GM12878 (cell line): ENCODE data around the gene MDFIC. TPM values are rescaled to one million over a fixed set of nuclear protein-coding genes. Genes with fewer than 3 reads are reported as not detected.

ENCODE experiments used
- ATAC-seq: fragments of 200-7000 bp; cut with Tn5 transposase; 3 replicates; pipeline ENCODE4 v1.9.1; 2020; ENCODE audit warnings: mild to moderate bottlenecking, moderate library complexity
- Bru-seq: library from RNA; stranded (reverse); fragments of 400-500 nt; gene quantifications from one replicate; lab custom pipeline; 2021; lab: Mats Ljungman, UMichigan
- BruChase-seq, 2 experiments: library from RNA; stranded (reverse); fragments of 400-500 nt; gene quantifications; one replicate each; lab custom pipeline; 2021; lab: Mats Ljungman, UMichigan
- BruUV-seq: library from RNA; stranded (reverse); fragments of 400-500 nt; replicated peaks from 2 replicates; lab custom pipeline; 2021; lab: Mats Ljungman, UMichigan
- CTCF ChIA-PET: fragments of 300-600 bp; sonication (Branson Sonifier 250); formaldehyde crosslinking; extraction: SDS; loops from one replicate; lab custom pipeline; 2021; ENCODE audit warnings: inconsistent platforms; lab: Yijun Ruan, JAX
- POLR2A ChIA-PET: fragments of 350-600 bp; formaldehyde crosslinking; extraction: SDS; loops from one replicate; lab custom pipeline; 2021; ENCODE audit warnings: inconsistent platforms; lab: Charles Lee
- RAD21 ChIA-PET: fragments of 300-600 bp; sonication (Branson Sonifier 250); formaldehyde crosslinking; loops from one replicate; lab custom pipeline; 2023; ENCODE audit warnings: antibody characterized with exemption; ENCODE audit not compliant: unreplicated experiment; lab: Charles Lee
- SMC1A ChIA-PET: fragments of 300-600 bp; sonication (Branson Sonifier 250); formaldehyde crosslinking; loops from one replicate; lab custom pipeline; 2023; ENCODE audit not compliant: unreplicated experiment, uncharacterized antibody; lab: Charles Lee
- DNase-seq: peaks from one replicate; pipeline ENCODE4 v3.0.0-alpha.2; 2011; ENCODE audit warnings: low read depth, low spot score
- FAIRE-seq: peaks from 3 replicates; lab custom pipeline; 2011; peaks lifted over from hg19 to GRCh38; lab: Jason Lieb, UNC
- H2AFZ ChIP-seq: 2 replicates; pipeline ENCODE4 v1.6.0; 2011; ENCODE audit warnings: low read depth, low read length, control low read depth; ENCODE audit not compliant: control insufficient read depth
- H3K27ac ChIP-seq: 2 replicates; pipeline ENCODE4 v1.5.1; 2011; ENCODE audit warnings: control low read depth; ENCODE audit not compliant: control insufficient read depth, insufficient read depth
- H3K27me3 ChIP-seq, 2 experiments: replicated peaks in 1 of 2; 2 replicates each; pipeline versions ENCODE4 v1.6.0 to v1.6.1; 2011; ENCODE audit warnings: low read length in 1 of 2; ENCODE audit not compliant: control insufficient read depth in 2 of 2, insufficient read depth in 2 of 2
- H3K36me3 ChIP-seq, 2 experiments: 2 replicates each; pipeline ENCODE4 v1.5.1; 2011; ENCODE audit warnings: low read length in 1 of 2; ENCODE audit not compliant: control insufficient read depth in 2 of 2, insufficient read depth in 2 of 2
- H3K4me1 ChIP-seq: 2 replicates; pipeline ENCODE4 v1.6.1; 2011; ENCODE audit warnings: mild to moderate bottlenecking, low read length, moderate library complexity, mixed read lengths; ENCODE audit not compliant: control insufficient read depth, insufficient read depth
- H3K4me2 ChIP-seq: 2 replicates; pipeline ENCODE4 v1.6.0; 2011; ENCODE audit warnings: control low read depth; ENCODE audit not compliant: control insufficient read depth, insufficient read depth
- H3K4me3 ChIP-seq: fragments of 200-600 bp; sonication (generic); 2 replicates; pipeline ENCODE4 v1.5.1; 2016
- H3K79me2 ChIP-seq: 2 replicates; pipeline ENCODE4 v1.6.0; 2011; ENCODE audit warnings: low read length; ENCODE audit not compliant: control insufficient read depth, insufficient read depth
- H3K9ac ChIP-seq: 2 replicates; pipeline ENCODE4 v1.8.0; 2011; ENCODE audit warnings: low read length, control low read depth, mixed read lengths; ENCODE audit not compliant: control insufficient read depth, insufficient read depth
- H3K9me3 ChIP-seq: replicated peaks from 3 replicates; pipeline ENCODE4 v1.5.1; 2011; ENCODE audit warnings: mild to moderate bottlenecking, low read length; ENCODE audit not compliant: control insufficient read depth, insufficient read depth
- H4K20me1 ChIP-seq: 2 replicates; pipeline ENCODE4 v1.6.0; 2011; ENCODE audit not compliant: control insufficient read depth, insufficient read depth
- POLR2AphosphoS2 ChIP-seq: IDR thresholded peaks from 2 replicates; pipeline ENCODE4 v1.6.1; 2011; ENCODE audit warnings: low read depth, mild to moderate bottlenecking, low read length, improper control_type of control experiment, moderate library complexity
- RELA ChIP-seq: fragments of 450-650 bp; IDR thresholded peaks from 2 replicates; pipeline ENCODE4 v1.8.0; 2014; ENCODE audit warnings: borderline replicate concordance; ENCODE audit not compliant: partially characterized antibody
- TCF7 ChIP-seq: IDR thresholded peaks from 2 replicates; pipeline ENCODE4 v1.6.1; 2014; ENCODE audit warnings: antibody characterized with exemption, borderline replicate concordance
- WGBS: methylation state at CpG from one replicate; pipeline ENCODE4 v1.1.6; 2016; ENCODE audit warnings: low lambda C conversion rate; ENCODE audit not compliant: insufficient replicate concordance, insufficient coverage; ENCODE audit errors: missing lambda C conversion rate; 5-methylcytosine and 5-hydroxymethylcytosine counted together
- in situ Hi-C: fragments of 300-500 bp; cut with MboI; formaldehyde crosslinking; loops from 9 replicates; pipeline ENCODE4 v1.14.3; 2018; ENCODE audit warnings: mixed read lengths
- intact Hi-C: fragments of 100-400 bp; cut with micrococcal nuclease; formaldehyde crosslinking; loops from one replicate; pipeline ENCODE4 v1.14.2; 2022; ENCODE audit not compliant: unreplicated experiment
- long read RNA-seq, 2 experiments: library from polyadenylated mRNA; unstranded; transcript quantifications; one replicate each; pipeline ENCODE4 v2.0.0, GENCODE V29; 2019 to 2020
- polyA minus RNA-seq, 3 experiments: library from RNA; depleted of rRNA, polyadenylated mRNA; stranded (reverse); fragments of >200 nt; gene quantifications; 2 replicates each; pipeline ENCODE4 v1.2.3, GENCODE V29; 2011
- polyA plus RNA-seq, 11 experiments: library from polyadenylated mRNA; depleted of rRNA in 4 of 11; unstranded in 6 of 11; stranded (reverse) in 5 of 11; fragments of >200 nt; fragmentation: Nextera tagmentation in 4 of 11; fragmentation: Illumina TruSeq in 1 of 11; extraction: Ambion mirVana in 4 of 11; extraction: Trizol in 1 of 11; gene quantifications; 1 replicate in 1 of 11; 2 replicates in 10 of 11; pipeline versions ENCODE4 v1.2.1 to v1.2.3, GENCODE V29; 2011 to 2016; ENCODE audit warnings: inconsistent platforms in 2 of 11, missing spikeins in 2 of 11, low read depth in 1 of 11
- total RNA-seq, 4 experiments: library from RNA; depleted of rRNA in 3 of 4; stranded (reverse); fragments of >200 nt in 3 of 4; fragmentation: Illumina TruSeq in 1 of 4; extraction: Trizol in 1 of 4; gene quantifications; 2 replicates each; pipeline versions ENCODE4 v1.2.1 to v1.2.3, GENCODE V29; 2013 to 2021
- TF ChIP-seq, protein P1 (sequence below): fragments of 150-350 bp; IDR thresholded peaks from 2 replicates; pipeline ENCODE4 v1.6.1; 2014; ENCODE audit warnings: mild to moderate bottlenecking, low read depth, low read length
- TF ChIP-seq, protein P2 (sequence below): fragments of 450-650 bp; IDR thresholded peaks from 2 replicates; pipeline ENCODE4 v1.6.1; 2017; ENCODE audit warnings: antibody characterized with exemption, mild to moderate bottlenecking, moderate library complexity
- TF ChIP-seq, protein P3 (sequence below): fragments of 450-650 bp; IDR thresholded peaks from 2 replicates; pipeline ENCODE4 v1.6.1; 2014; ENCODE audit warnings: mild to moderate bottlenecking
- TF ChIP-seq, protein P4 (sequence below): IDR thresholded peaks from 2 replicates; pipeline ENCODE4 v1.6.1; 2011; ENCODE audit warnings: borderline replicate concordance, low read depth, mild to moderate bottlenecking, moderate library complexity, low read length; ENCODE audit not compliant: insufficient read depth, poor library complexity, severe bottlenecking

MDFIC gene, protein sequence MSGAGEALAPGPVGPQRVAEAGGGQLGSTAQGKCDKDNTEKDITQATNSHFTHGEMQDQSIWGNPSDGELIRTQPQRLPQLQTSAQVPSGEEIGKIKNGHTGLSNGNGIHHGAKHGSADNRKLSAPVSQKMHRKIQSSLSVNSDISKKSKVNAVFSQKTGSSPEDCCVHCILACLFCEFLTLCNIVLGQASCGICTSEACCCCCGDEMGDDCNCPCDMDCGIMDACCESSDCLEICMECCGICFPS
- total RNA-seq (2013; cell fraction: nucleolus; rRNA removed): 50.7 and 52.3 TPM in 2 replicates
- total RNA-seq (2014; rRNA removed) (49.3 and 57.8 TPM in 2 replicates), total RNA-seq (2014; rRNA removed; fragmentation: Illumina TruSeq; extraction: Trizol) (54.7 and 58.4 TPM in 2 replicates), total RNA-seq (2021) (39.0 and 50.5 TPM in 2 replicates), polyA plus RNA-seq (2011; rRNA removed) (50.9 and 68.6 TPM in 2 replicates), polyA plus RNA-seq (2014; fragmentation: Illumina TruSeq; extraction: Trizol) (42.6 and 53.0 TPM in 2 replicates), polyA plus RNA-seq (2014; fragmentation: Nextera tagmentation; extraction: Ambion mirVana) (10 to 100 TPM; 11.5 to 16.1 TPM), polyA plus RNA-seq (2014; rRNA removed) (37.5 and 38.7 TPM in 2 replicates), polyA plus RNA-seq (2016; fragmentation: Nextera tagmentation; extraction: Ambion mirVana) (10 to 100 TPM in 1 of 2 experiments, 1 to 10 TPM in 1; 7.3 to 35.3 TPM), polyA minus RNA-seq (2011; rRNA and poly(A)+ RNA removed) (45.8 and 82.7 TPM in 2 replicates), Bru-seq, nascent RNA (percentile 93 among the genes with signal in this experiment), BruChase-seq, experiment 1, labeled RNA remaining after a 6-hour chase (percentile 83 among the genes with signal in this experiment), BruChase-seq, experiment 2, labeled RNA remaining after a 2-hour chase (percentile 83 among the genes with signal in this experiment)
- polyA plus RNA-seq (2011; ENCODE audit: low read depth): 17.2 TPM
- 25.8 and 32.4 TPM in 2 replicates for polyA plus RNA-seq (2011; cell fraction: cytosol; rRNA removed)
- polyA plus RNA-seq (2011; cell fraction: nucleus; rRNA removed): 19.3 TPM in 2 replicates
- 36.3 and 36.8 TPM in 2 replicates for polyA plus RNA-seq (2012)
- 27.0 and 34.0 TPM in 2 replicates for polyA minus RNA-seq (2011; cell fraction: cytosol; rRNA and poly(A)+ RNA removed)
- polyA minus RNA-seq (2011; cell fraction: nucleus; rRNA and poly(A)+ RNA removed): 20.1 and 42.3 TPM in 2 replicates
- long read RNA-seq, experiment 1, partial matches to known transcripts: 0 of 2 reads
- long read RNA-seq, experiment 1, other reads (novel, unspliced or antisense): 2 of 2 reads
- long read RNA-seq, experiment 2, partial matches to known transcripts: 1 of 21 reads
- long read RNA-seq, experiment 2, other reads (novel, unspliced or antisense): 20 of 21 reads

DNA sequence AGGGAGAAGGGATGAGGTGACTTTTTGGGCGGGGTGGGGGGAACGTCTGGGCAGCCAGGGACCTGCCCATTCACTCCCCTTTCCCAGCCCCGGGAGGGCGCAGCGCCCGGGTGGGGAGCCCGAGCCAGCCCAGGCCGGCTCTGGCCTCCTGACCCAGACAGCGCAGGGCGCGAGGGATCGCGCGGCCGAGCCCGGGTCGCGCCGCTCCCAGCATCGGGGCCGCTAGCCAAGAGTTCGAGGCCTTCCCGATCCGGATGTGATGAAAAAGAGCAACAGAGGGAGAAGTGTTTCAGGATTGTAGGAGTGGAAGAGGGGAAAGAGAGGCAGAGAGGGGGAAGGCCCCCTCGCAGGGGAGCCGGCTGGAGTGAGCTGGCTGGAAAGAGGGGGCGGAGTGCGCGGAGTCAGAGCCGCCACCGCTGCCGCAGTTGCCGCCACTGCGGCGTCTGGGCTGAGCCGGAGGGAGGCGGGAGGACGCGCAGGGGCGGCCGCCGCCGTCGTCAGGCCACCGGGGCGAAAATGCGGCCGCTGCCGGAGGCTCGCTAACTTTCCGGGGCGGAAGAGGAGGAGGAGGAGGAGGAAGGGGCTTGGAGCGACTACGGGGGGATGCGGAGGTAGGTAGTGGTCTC is at the start of gene MDFIC:
Gene MDFIC, plus strand, starts transcription at position 69 of the 626 bp plus-strand sequence. CDS start 940 bp downstream, outside the sequence.
- intact Hi-C loops: loop anchor here (2.0 to 5.0 kb wide), 2 partner anchors 15 to 290 kb away; no protein-coding TSS in a partner anchor
- FAIRE-seq: no peak
- RAD21 ChIA-PET: interaction anchor here (1.2 to 5.6 kb wide), 4 partner anchors 12 to 55 kb away, joined by 3 to 80 read pairs (median 37); no protein-coding TSS in a partner anchor
- Histone ChIP-seq H3K4me3 (peak within 1 kb of the TSS; percentile 85), H3K4me1 (peaks cover 20% of the 10 kb centered on the region), H3K27ac (peak within 1 kb of the TSS; percentile 92), H2AFZ (peak within 1 kb of the TSS; percentile 70), H3K36me3 (no peaks in the 10 kb centered on the region), H3K27me3 (no peaks in the 10 kb centered on the region), H3K9me3 (no peaks in the 10 kb centered on the region), H3K79me2 (peaks cover 73% of the 10 kb centered on the region), H3K4me2 (peak within 1 kb of the TSS; percentile 83), H3K9ac (peak within 1 kb of the TSS; percentile 89), H4K20me1 (no peaks in the 10 kb centered on the region)
- ATAC-seq: peak; percentile 65
- in situ Hi-C loops: no loop called here
- CTCF ChIA-PET: interaction anchor here (3.3 kb wide), 1 partner anchor 14 kb away, joined by 16 read pairs; no protein-coding TSS in a partner anchor
- BruUV-seq: no TSS peak
- SMC1A ChIA-PET: interaction anchor here (1.1 to 8.9 kb wide), 5 partner anchors 10 to 56 kb away, joined by 4 to 154 read pairs (median 67); no protein-coding TSS in a partner anchor
- POLR2A ChIA-PET: interaction anchor here (1.6 kb wide), 1 partner anchor 11 kb away, joined by 8 read pairs; no protein-coding TSS in a partner anchor
- WGBS: under 1% methylated on average over 48 of the region's 55 CpGs
- no peak for DNase-seq
- TF ChIP-seq, protein P1, sequence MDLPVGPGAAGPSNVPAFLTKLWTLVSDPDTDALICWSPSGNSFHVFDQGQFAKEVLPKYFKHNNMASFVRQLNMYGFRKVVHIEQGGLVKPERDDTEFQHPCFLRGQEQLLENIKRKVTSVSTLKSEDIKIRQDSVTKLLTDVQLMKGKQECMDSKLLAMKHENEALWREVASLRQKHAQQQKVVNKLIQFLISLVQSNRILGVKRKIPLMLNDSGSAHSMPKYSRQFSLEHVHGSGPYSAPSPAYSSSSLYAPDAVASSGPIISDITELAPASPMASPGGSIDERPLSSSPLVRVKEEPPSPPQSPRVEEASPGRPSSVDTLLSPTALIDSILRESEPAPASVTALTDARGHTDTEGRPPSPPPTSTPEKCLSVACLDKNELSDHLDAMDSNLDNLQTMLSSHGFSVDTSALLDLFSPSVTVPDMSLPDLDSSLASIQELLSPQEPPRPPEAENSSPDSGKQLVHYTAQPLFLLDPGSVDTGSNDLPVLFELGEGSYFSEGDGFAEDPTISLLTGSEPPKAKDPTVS: no peak
- no peak for TF ChIP-seq POLR2AphosphoS2
- TF ChIP-seq, protein P2, sequence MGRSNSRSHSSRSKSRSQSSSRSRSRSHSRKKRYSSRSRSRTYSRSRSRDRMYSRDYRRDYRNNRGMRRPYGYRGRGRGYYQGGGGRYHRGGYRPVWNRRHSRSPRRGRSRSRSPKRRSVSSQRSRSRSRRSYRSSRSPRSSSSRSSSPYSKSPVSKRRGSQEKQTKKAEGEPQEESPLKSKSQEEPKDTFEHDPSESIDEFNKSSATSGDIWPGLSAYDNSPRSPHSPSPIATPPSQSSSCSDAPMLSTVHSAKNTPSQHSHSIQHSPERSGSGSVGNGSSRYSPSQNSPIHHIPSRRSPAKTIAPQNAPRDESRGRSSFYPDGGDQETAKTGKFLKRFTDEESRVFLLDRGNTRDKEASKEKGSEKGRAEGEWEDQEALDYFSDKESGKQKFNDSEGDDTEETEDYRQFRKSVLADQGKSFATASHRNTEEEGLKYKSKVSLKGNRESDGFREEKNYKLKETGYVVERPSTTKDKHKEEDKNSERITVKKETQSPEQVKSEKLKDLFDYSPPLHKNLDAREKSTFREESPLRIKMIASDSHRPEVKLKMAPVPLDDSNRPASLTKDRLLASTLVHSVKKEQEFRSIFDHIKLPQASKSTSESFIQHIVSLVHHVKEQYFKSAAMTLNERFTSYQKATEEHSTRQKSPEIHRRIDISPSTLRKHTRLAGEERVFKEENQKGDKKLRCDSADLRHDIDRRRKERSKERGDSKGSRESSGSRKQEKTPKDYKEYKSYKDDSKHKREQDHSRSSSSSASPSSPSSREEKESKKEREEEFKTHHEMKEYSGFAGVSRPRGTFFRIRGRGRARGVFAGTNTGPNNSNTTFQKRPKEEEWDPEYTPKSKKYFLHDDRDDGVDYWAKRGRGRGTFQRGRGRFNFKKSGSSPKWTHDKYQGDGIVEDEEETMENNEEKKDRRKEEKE: no peak
- TF ChIP-seq RELA: no peak
- no peak for TF ChIP-seq TCF7
- TF ChIP-seq, protein P3, sequence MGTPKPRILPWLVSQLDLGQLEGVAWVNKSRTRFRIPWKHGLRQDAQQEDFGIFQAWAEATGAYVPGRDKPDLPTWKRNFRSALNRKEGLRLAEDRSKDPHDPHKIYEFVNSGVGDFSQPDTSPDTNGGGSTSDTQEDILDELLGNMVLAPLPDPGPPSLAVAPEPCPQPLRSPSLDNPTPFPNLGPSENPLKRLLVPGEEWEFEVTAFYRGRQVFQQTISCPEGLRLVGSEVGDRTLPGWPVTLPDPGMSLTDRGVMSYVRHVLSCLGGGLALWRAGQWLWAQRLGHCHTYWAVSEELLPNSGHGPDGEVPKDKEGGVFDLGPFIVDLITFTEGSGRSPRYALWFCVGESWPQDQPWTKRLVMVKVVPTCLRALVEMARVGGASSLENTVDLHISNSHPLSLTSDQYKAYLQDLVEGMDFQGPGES: no peak
- TF ChIP-seq, protein P4, sequence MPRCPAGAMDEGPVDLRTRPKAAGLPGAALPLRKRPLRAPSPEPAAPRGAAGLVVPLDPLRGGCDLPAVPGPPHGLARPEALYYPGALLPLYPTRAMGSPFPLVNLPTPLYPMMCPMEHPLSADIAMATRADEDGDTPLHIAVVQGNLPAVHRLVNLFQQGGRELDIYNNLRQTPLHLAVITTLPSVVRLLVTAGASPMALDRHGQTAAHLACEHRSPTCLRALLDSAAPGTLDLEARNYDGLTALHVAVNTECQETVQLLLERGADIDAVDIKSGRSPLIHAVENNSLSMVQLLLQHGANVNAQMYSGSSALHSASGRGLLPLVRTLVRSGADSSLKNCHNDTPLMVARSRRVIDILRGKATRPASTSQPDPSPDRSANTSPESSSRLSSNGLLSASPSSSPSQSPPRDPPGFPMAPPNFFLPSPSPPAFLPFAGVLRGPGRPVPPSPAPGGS: no peak
